Thyroid gland (tissue), 4 donors: Measurements from ENCODE around the gene SCARF2. TPM values are rescaled to one million over a fixed set of nuclear protein-coding genes. Genes with fewer than 3 reads are reported as not detected.

Experiments used
- DNase-seq, 2 donors: peaks; one replicate each; pipeline ENCODE4 v3.0.0-alpha.2; 2019
- H3K27ac ChIP-seq, 3 donors: fragments of 200-600 bp; sonication (generic); 1 replicate in 2 of 3; 2 replicates in 1 of 3; pipeline ENCODE4 v1.5.1; 2016 to 2019; ENCODE audit warnings: mild to moderate bottlenecking in 1 of 3, moderate library complexity in 1 of 3
- H3K27me3 ChIP-seq: fragments of 200-600 bp; sonication (generic); one replicate; pipeline ENCODE4 v1.5.1; 2019
- H3K36me3 ChIP-seq, 2 donors: fragments of 200-600 bp; sonication (generic); one replicate each; pipeline ENCODE4 v1.5.1; 2016 to 2019
- H3K4me1 ChIP-seq, 2 donors: fragments of 200-600 bp; sonication (generic); one replicate each; pipeline ENCODE4 v1.5.1; 2017 to 2019
- H3K4me3 ChIP-seq, 3 donors: fragments of 200-600 bp; sonication (generic); replicated peaks in 1 of 3; 1 replicate in 2 of 3; 2 replicates in 1 of 3; pipeline ENCODE4 v1.5.1; 2016; ENCODE audit warnings: mild to moderate bottlenecking in 1 of 3
- H3K9me3 ChIP-seq: fragments of 200-600 bp; sonication (generic); one replicate; pipeline ENCODE4 v1.5.1; 2017
- POLR2A ChIP-seq, 2 donors: fragments of 450-650 bp; IDR thresholded peaks; one replicate each; pipeline ENCODE4 v1.6.1; 2017; ENCODE audit warnings: antibody characterized with exemption in 2 of 2, mild to moderate bottlenecking in 2 of 2, moderate library complexity in 1 of 2
- WGBS, 2 donors: methylation state at CpG; one replicate each; pipeline ENCODE4 v1.1.5; 2017; 5-methylcytosine and 5-hydroxymethylcytosine counted together
- intact Hi-C: fragments of 100-400 bp; cut with DNase I; formaldehyde crosslinking; loops from one replicate; pipeline ENCODE4 v1.15.1; 2023
- total RNA-seq, 4 donors: library from RNA; depleted of rRNA; stranded (reverse); fragments of >200 nt; gene quantifications; one replicate each; pipeline ENCODE4 v1.2.3, GENCODE V29; 2016
- TF ChIP-seq, protein P1 (sequence below), 6 experiments: fragments of 200-600 bp in 3 of 6; fragments of 450-650 bp in 3 of 6; sonication (generic) in 3 of 6; IDR thresholded peaks; one replicate each; pipeline ENCODE4 v1.5.1; 2016 to 2019; ENCODE audit warnings: antibody characterized with exemption in 6 of 6, mild to moderate bottlenecking in 2 of 6, inconsistent platforms in 1 of 6, moderate library complexity in 1 of 6

SCARF2 gene
- total RNA-seq, 4 donors from 2014 or later: 14.4 to 23.1 (median 20.4) TPM

DNA sequence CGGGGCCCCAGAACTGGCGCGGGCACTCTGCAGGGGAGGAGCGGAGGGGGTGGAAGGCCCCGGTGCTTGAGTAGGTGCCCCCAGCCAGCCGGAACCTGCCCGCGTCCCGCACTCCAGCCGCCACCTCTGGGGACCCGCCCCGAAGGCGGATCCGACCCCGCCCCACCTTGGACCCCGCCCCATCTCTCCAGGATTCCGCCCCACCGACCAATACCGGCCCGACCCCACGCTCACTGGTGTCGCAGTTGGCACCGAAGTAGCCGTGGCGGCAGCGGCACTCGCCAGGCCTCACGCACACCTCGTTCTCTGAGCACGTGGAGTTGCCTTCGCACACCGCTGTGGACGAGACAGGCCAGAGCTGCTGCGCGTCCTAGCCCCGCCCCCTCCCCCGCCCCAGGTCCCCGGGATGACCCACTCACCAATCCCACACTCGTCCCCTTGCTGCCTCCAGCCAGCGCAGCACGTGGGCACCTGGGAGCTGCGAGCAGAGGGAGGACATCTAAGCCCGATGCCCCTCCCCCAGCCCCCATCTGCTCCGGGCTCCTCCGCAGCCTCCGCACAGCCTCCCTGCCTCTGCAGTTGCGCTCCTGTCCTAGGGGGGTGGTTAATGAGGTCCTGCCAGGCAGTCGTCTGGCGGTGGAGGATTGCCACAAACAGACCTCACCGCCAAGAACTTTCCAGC, 6.0 kb downstream of the SCARF2 start:
- peak in 1 of 2 donors; percentile 42 for DNase-seq
- H3K27ac ChIP-seq: no peak overlapping the region
- H3K4me1 ChIP-seq: peaks cover 29 to 49% of the 10 kb centered on the region in 2 donors
- H3K36me3 ChIP-seq: no peaks in the 10 kb centered on the region
- peak overlapping the region in 1 of 3 donors; percentile 8 for H3K4me3 ChIP-seq
- intact Hi-C loops: no loop called here
- TF ChIP-seq, protein P1, sequence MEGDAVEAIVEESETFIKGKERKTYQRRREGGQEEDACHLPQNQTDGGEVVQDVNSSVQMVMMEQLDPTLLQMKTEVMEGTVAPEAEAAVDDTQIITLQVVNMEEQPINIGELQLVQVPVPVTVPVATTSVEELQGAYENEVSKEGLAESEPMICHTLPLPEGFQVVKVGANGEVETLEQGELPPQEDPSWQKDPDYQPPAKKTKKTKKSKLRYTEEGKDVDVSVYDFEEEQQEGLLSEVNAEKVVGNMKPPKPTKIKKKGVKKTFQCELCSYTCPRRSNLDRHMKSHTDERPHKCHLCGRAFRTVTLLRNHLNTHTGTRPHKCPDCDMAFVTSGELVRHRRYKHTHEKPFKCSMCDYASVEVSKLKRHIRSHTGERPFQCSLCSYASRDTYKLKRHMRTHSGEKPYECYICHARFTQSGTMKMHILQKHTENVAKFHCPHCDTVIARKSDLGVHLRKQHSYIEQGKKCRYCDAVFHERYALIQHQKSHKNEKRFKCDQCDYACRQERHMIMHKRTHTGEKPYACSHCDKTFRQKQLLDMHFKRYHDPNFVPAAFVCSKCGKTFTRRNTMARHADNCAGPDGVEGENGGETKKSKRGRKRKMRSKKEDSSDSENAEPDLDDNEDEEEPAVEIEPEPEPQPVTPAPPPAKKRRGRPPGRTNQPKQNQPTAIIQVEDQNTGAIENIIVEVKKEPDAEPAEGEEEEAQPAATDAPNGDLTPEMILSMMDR (IDR thresholded peaks at IDR 0.05): no peak
- no peak for TF ChIP-seq POLR2A (IDR thresholded peaks at IDR 0.05)
- H3K9me3 ChIP-seq: no peaks in the 10 kb centered on the region
- 69 to 70% methylated on average over 7 to 9 of the region's 50 CpGs for WGBS, 2 donors
- H3K27me3 ChIP-seq: no peaks in the 10 kb centered on the region

DNA sequence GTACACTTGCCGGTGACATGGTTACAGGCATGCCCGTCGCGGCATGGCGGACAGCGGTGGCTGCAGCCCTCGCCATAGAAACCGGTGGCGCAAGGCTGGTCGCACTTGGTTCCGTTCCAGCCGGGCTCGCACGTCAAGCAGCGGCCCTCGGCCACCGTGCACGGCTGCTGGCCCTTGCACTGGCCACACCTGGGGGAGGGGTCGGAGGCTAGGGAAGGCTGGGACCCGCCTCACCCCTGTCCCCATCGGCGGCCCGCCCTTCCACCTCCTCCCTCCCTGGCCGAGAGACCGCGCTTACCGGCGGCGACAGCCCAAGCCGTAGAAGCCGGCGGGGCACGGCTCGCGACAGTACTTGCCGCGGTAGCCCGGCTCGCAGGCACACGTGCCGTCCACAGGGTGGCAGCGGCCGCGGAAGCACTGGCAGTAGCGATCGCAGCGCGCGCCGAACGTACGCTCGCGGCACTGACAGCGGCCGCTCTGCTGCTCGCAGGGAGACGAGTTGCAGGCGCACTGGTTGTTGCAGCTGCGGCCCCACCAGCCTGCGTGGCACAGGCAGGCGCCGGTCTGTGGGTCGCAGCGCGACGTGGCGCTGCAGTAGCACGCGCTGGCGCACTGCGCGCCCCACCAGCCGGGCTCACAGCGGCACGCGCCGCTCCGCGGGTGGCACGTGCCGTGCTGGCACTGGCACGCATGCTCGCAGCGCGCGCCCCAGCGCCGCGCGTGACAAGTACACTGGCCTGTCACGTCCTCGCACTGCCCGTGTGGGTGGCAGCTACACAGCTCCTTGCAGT, 6.7 kb downstream of the SCARF2 start:
- no peaks in the 10 kb centered on the region for H3K36me3 ChIP-seq
- H3K4me1 ChIP-seq: peaks cover 25 to 46% of the 10 kb centered on the region in 2 donors
- no peaks in the 10 kb centered on the region for H3K27me3 ChIP-seq
- peak overlapping the region in 1 of 3 donors; percentile 8 for H3K4me3 ChIP-seq
- no peak for TF ChIP-seq POLR2A (IDR thresholded peaks at IDR 0.05)
- TF ChIP-seq, protein P1 (IDR thresholded peaks at IDR 0.05): peak in 5 of 6 experiments; percentile 13 to 49 (median 27)
- 3 to 23% methylated on average over 28 to 39 of the region's 94 CpGs for WGBS, 2 donors
- intact Hi-C loops: no loop called here
- peak; percentile 54 to 59 for DNase-seq
- no peak overlapping the region for H3K27ac ChIP-seq
- H3K9me3 ChIP-seq: no peaks in the 10 kb centered on the region

DNA sequence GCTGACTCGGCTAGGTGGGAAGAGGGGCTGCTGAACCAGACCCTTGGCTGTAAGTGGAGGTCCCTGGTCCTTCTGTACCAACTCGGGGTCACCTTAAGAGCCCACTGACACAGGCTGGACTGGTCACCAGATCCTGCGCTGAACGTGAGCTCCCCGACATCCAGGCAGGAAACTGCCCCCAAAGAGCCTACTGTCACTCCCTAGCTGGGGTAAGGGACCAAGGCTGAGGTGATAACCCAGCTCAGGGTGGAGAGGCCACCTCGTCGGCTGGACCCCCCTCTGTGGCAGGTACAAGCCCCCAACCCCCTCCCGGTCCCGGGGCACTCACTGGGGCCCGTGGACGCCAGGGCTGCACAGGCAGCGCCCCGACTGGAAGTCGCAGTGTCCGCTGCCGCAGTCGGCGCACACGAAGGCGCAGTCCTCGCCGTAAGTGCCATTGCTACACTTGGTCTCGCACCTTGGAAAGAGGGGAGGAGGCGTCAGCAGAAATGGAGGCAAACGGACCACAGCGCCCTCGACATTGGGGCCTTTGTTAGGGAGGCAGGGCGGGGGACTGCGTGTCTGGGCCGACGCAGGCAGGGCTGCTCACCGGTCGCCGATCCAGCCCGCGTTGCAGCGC, 7.4 kb downstream of the SCARF2 start:
- H3K4me1 ChIP-seq: peaks cover 22 to 39% of the 10 kb centered on the region in 2 donors
- peak overlapping the region in 1 of 3 donors; percentile 8 for H3K4me3 ChIP-seq
- H3K9me3 ChIP-seq: no peaks in the 10 kb centered on the region
- no peak overlapping the region for H3K27ac ChIP-seq
- intact Hi-C loops: no loop called here
- no peaks in the 10 kb centered on the region for H3K27me3 ChIP-seq
- H3K36me3 ChIP-seq: no peaks in the 10 kb centered on the region
- TF ChIP-seq, protein P1 (IDR thresholded peaks at IDR 0.05): no peak
- TF ChIP-seq POLR2A (IDR thresholded peaks at IDR 0.05): no peak
- no peak for DNase-seq
- WGBS, 2 donors: 47 to 100% methylated on average over 1 to 10 of the region's 37 CpGs

DNA sequence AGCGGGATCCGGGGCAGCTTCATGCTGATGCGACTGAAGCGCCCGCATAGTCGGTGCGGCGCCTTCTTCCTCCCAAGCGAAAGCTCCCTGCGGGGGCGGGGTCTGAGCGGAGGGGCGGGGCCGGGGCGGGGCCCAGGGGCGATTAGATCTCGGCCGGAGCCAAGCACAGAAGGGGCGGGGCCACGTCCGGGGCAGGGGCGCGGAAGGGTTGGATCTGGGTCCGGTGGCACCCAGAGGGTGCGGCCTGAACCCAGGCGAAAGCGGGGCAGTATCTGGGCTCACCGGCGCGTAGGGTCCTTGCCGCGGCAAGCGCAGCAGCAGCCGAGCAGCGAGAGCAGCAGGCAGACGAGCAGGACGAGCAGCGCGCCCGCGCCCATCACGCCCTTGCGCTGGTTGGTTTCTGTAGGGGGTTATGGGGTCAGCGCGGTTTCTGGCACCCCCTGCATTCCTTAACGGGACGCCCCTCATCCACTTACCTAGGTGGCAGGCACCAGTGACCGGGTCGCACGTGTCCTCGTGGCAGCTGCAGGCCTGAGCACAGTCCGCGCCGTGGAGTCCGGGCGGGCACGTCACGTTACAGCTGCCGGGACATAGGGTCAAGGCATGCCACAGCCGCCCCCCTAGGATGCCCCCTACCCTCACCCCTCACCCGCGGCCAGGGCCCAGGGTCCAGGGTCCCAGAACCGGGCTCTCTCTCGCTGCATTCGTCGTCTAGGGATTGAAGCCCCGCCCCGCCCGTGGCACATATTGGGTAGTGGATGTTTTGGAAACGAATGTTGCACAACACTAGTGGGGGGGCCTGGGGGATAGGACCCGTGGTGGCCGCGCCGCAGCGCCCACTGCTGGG, 8.1 kb downstream of the SCARF2 start:
- H3K27ac ChIP-seq: no peak overlapping the region
- H3K36me3 ChIP-seq: no peaks in the 10 kb centered on the region
- peaks cover 22 to 36% of the 10 kb centered on the region in 2 donors for H3K4me1 ChIP-seq
- intact Hi-C loops: no loop called here
- DNase-seq: peak; percentile 25 to 31
- WGBS, 2 donors: 50 to 60% methylated on average over 16 to 44 of the region's 75 CpGs
- H3K27me3 ChIP-seq: no peaks in the 10 kb centered on the region
- TF ChIP-seq POLR2A (IDR thresholded peaks at IDR 0.05): no peak
- TF ChIP-seq, protein P1 (IDR thresholded peaks at IDR 0.05): no peak
- H3K4me3 ChIP-seq: no peak overlapping the region
- no peaks in the 10 kb centered on the region for H3K9me3 ChIP-seq
